CD4-positive, alpha-beta T cell treated with Interleukin-1 beta for 1 hour (primary cell): ENCODE data around the gene NMBR.
"Not testable (repeated sequence)": the region's sequence is repeated elsewhere in the genome, so short reads cannot be mapped to it uniquely, and the experiment has no call there.

Experiments used
- DNase-seq, 2 donors: peaks; one replicate each; pipeline ENCODE4 v3.0.0-alpha.2; 2020 to 2022

NMBR gene

DNA sequence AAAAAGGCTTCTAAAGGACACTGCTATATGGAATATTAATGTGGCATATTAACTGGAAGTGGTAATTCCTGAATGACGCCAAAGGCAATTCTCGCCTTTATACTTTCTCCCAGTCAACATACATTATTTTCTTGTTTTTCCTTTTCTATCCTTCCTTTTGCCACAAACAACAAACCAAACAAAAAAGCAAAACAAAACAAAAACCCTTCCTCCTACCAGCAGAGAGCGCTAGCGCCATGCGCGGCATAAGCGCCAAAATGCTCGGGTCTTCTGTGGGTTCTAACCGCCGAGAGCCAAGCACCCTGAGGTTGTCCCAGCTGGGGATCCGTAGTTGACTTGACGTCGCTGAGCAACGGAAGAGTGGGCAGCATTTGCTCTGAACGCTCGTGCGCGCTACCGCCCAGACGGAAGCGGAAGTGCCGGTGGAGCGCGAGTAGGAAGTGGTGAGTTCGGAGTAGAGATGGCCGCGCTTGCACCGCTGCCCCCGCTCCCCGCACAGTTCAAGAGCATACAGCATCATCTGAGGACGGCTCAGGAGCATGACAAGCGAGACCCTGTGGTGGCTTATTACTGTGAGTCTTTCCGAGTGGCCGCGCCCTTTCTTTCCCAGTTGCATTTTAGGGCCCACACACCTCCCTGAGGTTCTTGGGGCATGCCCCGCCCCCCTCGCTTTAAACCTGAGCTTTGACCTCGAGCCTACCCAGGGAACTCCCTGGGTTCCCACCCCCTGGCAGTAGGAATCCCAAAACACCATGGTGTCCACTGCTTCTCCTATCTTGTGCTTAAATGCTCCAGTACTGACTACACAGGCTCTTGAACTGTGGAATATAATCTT lies at the start of gene NMBR, which contains the start of gene VTA1:
Gene NMBR, minus strand, starts transcription at position 295 of the 835 bp plus-strand sequence. CDS start 58,464 bp downstream, outside the sequence.
Gene VTA1, plus strand, starts transcription at position 436 of the 835 bp plus-strand sequence. Its CDS starts 25 bp downstream, at position 461.
- peak; percentile 97 for DNase-seq

- DNase-seq = no peak
Measured at GRCh38 chr6:142195862-142196541, 49.1 kb upstream of the NMBR start.

- DNase-seq = no peak
Measured at GRCh38 chr6:142193621-142194020, 46.7 kb upstream of the NMBR start.

DNA sequence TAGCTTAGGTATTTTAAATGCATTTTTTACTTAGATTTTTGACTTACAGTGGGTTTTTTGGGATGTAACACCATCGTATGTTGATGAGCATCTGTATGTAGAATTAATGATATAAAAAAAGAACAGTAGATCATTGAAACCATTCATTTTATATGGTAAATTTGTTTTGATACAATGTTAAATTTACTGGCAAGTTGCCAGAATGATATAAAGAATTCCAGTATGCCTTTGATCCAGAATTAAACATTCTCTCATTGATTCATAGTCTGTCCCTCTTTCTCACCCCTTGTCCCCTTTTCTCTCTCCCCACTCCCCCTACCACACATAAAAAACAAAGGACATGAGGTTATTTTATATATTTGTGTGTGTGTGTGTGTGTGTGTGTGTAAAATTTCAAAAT lies 45.4 kb upstream of the NMBR start:
- no peak for DNase-seq

GRCh38 chr6:142189057-142189456 lies 42.1 kb upstream of the NMBR start:
- DNase-seq = no peak

GRCh38 chr6:142188341-142188740 lies 41.4 kb upstream of the NMBR start:
- not testable (repeated sequence) for DNase-seq

DNA sequence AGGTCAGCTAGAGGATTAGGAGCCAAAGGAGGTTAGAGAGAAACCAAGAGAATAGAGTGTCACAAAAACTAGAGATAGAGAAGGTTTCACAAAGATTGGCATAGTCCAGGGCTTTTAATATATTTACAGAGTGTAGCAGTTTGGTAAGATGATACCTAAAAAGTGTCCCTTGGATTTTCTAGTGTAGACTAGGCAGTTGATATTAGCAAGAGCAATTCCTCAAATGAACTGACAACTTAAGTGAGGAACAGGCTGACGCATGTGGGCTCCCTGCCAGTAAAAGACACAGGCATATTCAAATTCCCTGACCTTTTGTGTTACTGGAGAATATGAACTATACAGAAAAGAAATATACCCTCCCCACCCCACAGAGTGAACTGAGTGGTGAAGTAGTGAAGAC lies 40.3 kb upstream of the NMBR start:
- no peak for DNase-seq

DNA sequence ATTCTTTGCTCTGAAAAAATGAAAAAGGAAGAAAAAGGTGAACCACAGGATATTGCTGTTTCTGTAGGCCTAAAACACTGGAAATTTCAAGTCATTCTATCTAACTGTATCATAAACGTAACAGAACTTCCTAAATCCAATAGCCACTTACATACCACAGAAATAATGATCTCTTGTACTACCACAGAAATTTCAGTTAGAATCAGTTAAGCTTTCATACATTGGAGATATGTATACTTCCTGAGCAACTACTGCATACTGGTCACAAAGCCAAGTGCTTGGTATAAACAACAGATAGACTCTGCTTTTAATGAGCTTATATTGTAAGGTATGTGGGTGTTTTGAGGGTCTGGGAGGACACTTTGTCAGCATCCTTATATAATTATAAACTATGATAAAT lies 38.7 kb upstream of the NMBR start:
- DNase-seq = no peak

DNA sequence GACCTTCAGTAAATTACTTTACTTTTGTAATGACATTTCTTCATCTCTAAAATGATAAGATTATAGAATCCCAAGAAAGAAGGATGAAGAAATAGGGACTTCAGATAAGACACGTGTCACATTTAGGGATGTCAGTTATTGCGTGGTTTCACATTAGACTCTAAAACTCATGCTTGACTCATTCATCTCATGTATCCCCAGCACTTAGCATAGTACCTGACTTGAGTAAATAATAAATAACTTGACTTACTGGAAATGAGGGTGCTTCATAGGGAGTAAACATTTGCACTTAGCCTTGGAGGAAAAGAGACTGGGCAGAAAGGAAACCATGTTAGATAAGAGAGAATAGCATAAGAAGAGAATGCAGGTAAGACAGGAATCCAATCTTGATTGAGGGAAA lies 37.4 kb upstream of the NMBR start:
- DNase-seq = no peak

DNA sequence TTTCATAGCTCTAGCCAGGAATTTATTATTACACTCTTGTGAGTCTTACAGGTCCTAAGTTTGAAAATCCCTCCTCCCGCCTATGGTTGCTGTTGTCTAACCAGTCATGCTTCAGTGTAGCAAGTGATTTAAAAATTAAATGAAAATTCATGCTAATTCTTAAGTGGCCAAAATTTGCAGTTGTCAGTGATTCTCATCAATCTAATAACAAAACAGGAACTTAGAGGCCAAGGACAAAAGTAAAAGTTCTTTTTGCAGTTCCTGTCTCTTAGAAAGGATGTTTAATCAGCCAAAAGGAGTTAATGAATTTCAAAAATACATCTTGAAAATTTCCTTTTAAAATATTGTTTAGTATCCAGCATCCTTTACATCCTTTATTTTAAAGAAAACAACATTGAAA lies 36.4 kb upstream of the NMBR start:
- no peak for DNase-seq

GRCh38 chr6:142182004-142182403 lies 35.1 kb upstream of the NMBR start:
- DNase-seq = no peak

DNA sequence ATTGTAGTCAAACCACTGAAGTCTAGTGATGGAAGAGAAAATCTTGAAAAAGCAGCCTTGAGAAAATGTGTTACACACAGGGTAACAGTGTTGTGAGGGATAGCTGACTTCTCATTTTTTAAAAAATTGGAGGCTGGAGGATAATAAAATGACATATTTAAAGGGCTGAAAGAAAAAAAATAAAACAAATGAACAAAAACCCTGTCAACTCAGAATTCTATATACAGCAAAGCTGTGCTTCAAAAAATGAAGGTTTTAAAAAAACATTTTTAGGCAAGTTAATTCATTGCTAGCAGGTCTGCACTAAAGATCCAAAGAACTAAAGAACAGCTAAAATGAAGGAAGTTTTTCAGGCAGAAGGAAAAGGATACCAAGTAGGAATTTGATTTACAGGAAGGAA lies 31.2 kb upstream of the NMBR start:
- DNase-seq = no peak

GRCh38 chr6:142174703-142175102 lies 27.8 kb upstream of the NMBR start:
- no peak for DNase-seq

GRCh38 chr6:142173980-142174379 lies 27.1 kb upstream of the NMBR start:
- no peak for DNase-seq

GRCh38 chr6:142172758-142173157 lies 25.8 kb upstream of the NMBR start:
- no peak for DNase-seq

DNA sequence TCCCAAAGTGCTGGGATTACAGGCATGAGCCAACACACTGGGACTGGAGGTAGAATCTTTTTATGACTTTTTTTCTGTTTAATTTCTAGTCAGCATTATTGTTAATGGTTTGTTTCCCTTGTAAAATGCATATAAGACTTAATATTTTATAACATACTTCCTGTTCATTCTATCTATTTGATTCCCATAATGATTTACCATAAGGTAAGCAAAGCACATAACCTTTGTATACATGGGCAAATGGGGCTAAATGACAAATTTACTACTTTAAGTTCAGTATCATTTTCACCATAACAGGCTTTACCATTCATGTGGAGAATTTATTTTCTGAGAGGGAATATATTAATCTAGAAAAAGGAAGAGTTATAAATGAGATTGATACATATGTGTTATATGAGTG lies 24.4 kb upstream of the NMBR start:
- no peak for DNase-seq

- DNase-seq = no peak
Measured at GRCh38 chr6:142167486-142167885, 20.6 kb upstream of the NMBR start.

DNA sequence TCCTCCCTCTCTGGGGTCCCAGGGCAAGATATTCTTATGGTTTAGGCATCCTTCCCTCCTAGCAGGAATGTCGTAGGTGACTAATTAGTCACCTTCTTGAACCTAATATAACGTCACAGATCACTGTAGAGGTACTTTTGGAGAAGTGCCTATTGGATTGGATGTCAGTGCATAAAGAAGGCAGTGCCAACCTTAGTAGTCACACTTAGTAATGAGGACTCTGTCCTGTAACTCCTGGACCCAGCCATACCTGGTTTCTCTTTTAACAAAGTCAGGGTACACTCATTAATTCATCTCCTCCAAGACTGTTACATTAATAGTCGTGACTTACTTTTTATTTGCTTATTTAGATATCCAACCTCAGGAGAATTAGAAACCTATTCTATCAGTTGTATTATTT lies 20.1 kb upstream of the NMBR start:
- DNase-seq = no peak

DNA sequence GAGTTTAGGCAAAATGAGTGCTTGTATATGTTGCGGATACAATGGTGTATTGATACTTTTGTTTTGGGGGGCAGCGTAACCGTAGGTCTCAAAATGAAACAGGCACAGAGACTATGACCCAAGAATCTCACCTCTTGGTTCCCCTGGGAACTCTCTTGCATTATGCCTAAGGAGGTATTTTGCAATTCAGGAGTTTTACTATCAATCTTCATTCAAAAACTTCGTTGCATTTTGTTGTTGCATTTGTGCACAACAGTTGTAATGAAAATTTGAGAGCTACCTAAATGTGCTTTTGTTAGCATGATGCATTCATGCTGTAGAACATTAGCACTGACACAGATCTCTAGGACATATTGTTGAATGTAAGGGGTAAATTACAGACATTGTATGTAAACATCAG lies 18.3 kb upstream of the NMBR start:
- no peak for DNase-seq

- DNase-seq = no peak
Measured at GRCh38 chr6:142162780-142163179, 15.9 kb upstream of the NMBR start.

- not testable (repeated sequence) for DNase-seq
Measured at GRCh38 chr6:142156758-142157068, 9.8 kb upstream of the NMBR start.

DNA sequence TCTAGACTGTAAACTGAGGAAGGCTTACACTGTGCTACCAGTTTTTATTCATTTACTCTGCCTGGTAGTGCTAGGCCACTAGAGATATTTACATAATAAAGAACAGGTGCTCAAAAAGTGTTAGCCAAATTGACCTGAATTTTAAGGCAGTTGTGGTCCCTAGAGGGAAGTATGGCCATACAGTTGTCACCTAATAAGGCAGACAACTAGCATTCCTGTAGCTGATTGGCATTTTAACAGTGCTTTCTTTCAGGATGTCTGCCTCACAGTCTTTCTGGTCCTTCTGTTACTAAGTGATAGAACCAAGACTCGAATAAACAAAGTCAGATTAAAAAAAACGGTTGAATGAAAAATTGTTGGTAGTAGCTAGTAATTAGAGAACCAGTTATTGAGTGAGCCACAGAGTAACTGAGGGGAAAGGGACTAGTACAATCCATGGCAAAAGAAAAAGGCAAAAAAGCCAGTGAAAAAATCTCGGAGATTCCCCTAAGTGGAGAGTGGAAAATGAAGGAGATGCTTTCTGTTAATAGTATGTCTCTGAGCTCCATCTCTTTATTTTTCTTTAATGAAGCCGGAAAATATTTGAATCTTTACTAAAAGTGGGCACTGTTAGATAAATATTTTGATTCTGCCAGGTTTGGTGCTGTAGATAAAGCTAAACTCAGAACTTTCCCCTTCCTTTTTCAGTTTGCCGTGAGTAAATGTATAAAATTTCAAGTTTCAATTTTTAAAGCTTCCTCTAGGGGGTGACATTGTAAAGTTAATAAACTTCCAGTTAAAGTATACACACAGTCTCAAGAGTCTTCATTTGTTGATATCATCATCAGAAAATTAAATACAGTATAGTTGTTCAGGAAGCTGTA lies 9.2 kb upstream of the NMBR start:
- DNase-seq = peak in 1 of 2 donors; percentile 42

GRCh38 chr6:142155091-142155490 lies 8.2 kb upstream of the NMBR start:
- no peak for DNase-seq
